Upper lobe of left lung (tissue), 4 donors: Measurements from ENCODE around the gene SLC6A20.

Experiments
- POLR2AphosphoS5 ChIP-seq, 2 donors: sonication (generic); formaldehyde crosslinking; IDR thresholded peaks; one replicate each; pipeline ENCODE4 v1.5.1; 2017; ENCODE audit warnings: antibody characterized with exemption in 2 of 2
- TF ChIP-seq, protein P1 (sequence below), 6 experiments: fragments of 450-650 bp in 4 of 6; fragments of 200-600 bp in 2 of 6; sonication (generic) in 2 of 6; IDR thresholded peaks; one replicate each; pipeline ENCODE4 v1.5.1; 2016 to 2019; ENCODE audit warnings: antibody characterized with exemption in 6 of 6

DNA sequence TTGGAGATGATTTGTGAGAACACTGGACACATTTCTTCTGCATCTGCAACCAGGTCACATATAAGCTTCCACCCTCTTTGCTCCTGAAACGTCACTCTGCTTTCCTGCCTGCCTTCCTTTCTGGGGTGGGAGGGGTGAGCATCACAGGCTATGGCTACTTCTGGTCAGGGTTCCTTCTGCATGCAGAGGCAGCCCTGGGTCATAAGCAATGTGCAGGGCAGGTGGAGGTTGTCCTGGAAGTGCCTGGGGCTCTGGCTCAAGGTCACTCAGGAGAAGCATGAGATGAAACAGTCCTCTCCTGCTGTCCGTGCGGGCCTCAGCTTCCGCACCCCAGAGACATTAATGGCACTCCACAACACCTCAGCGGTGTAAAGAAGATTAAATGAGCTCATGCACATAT lies 15.1 kb downstream of the SLC6A20 start:
- TF ChIP-seq, protein P1, sequence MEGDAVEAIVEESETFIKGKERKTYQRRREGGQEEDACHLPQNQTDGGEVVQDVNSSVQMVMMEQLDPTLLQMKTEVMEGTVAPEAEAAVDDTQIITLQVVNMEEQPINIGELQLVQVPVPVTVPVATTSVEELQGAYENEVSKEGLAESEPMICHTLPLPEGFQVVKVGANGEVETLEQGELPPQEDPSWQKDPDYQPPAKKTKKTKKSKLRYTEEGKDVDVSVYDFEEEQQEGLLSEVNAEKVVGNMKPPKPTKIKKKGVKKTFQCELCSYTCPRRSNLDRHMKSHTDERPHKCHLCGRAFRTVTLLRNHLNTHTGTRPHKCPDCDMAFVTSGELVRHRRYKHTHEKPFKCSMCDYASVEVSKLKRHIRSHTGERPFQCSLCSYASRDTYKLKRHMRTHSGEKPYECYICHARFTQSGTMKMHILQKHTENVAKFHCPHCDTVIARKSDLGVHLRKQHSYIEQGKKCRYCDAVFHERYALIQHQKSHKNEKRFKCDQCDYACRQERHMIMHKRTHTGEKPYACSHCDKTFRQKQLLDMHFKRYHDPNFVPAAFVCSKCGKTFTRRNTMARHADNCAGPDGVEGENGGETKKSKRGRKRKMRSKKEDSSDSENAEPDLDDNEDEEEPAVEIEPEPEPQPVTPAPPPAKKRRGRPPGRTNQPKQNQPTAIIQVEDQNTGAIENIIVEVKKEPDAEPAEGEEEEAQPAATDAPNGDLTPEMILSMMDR (IDR thresholded peaks at IDR 0.05) = no peak
- no peak for TF ChIP-seq POLR2AphosphoS5 (IDR thresholded peaks at IDR 0.05)
